GM12875 (cell line): ENCODE results near the gene SPATA3.

Experiments used
- H3K4me3 ChIP-seq: one replicate; pipeline ENCODE4 v1.5.1; 2011; ENCODE audit warnings: low read depth, low read length, control low read depth
- CTCF ChIP-seq: IDR thresholded peaks from 2 replicates; pipeline ENCODE4 v1.5.1; 2011; ENCODE audit warnings: low read depth, mild to moderate bottlenecking, control low read depth, inconsistent platforms, low read length, moderate library complexity, borderline replicate concordance; ENCODE audit not compliant: insufficient read depth

The SPATA3 gene

DNA sequence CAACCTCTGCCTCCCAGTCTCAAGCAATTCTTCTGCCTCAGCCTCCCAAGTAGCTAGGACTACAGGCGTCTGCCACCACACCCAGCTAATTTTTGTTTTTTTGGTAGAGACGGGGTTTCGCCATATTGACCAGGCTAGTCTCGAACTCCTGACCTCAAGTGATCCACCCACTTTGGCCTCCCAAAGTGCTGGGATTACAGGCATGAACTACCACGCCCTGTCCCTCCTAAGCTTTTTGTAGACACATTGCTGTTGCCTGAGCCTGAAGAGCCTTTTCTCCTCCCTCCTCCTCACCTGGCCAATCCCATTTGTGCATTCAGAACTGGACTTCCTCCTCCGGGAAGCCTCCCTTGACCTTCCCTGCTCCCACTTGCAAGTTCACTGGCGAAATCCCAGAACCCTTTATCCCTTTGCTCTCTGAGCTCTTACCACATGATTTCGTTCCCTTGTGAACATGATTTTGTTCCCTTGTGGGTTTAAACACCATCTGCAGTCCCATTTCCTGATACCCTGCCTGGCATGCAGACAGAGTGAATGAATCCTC is 44.0 kb downstream of the SPATA3 start:
- no peak overlapping the region for H3K4me3 ChIP-seq
- no peak for TF ChIP-seq CTCF

GRCh38 chr2:231041061-231041689 is 45.3 kb downstream of the SPATA3 start:
- TF ChIP-seq CTCF = no peak
- no peak overlapping the region for H3K4me3 ChIP-seq

GRCh38 chr2:231043796-231044195 is 47.9 kb downstream of the SPATA3 start:
- no peak for TF ChIP-seq CTCF
- H3K4me3 ChIP-seq = no peak overlapping the region

DNA sequence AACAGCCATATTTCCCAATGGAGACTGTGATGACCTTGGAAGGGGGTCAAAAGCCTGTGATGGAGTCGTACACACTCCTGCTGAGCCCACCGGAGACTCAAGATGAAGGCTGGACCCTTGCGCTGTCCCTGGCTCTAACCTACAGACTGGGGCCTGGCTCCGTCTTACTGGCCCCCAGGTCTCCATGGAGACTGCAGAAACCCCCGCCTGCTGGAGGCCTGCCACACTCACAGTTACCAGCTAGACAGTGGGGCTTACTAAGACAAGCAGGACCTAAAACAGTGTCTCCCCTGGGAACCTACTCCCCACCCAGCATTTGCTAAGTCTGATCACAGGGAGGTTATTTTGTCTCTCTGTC is 51.0 kb downstream of the SPATA3 start:
- no peak for TF ChIP-seq CTCF
- no peak overlapping the region for H3K4me3 ChIP-seq

GRCh38 chr2:231047274-231047922 is 51.5 kb downstream of the SPATA3 start:
- TF ChIP-seq CTCF = no peak
- H3K4me3 ChIP-seq = no peak overlapping the region

DNA sequence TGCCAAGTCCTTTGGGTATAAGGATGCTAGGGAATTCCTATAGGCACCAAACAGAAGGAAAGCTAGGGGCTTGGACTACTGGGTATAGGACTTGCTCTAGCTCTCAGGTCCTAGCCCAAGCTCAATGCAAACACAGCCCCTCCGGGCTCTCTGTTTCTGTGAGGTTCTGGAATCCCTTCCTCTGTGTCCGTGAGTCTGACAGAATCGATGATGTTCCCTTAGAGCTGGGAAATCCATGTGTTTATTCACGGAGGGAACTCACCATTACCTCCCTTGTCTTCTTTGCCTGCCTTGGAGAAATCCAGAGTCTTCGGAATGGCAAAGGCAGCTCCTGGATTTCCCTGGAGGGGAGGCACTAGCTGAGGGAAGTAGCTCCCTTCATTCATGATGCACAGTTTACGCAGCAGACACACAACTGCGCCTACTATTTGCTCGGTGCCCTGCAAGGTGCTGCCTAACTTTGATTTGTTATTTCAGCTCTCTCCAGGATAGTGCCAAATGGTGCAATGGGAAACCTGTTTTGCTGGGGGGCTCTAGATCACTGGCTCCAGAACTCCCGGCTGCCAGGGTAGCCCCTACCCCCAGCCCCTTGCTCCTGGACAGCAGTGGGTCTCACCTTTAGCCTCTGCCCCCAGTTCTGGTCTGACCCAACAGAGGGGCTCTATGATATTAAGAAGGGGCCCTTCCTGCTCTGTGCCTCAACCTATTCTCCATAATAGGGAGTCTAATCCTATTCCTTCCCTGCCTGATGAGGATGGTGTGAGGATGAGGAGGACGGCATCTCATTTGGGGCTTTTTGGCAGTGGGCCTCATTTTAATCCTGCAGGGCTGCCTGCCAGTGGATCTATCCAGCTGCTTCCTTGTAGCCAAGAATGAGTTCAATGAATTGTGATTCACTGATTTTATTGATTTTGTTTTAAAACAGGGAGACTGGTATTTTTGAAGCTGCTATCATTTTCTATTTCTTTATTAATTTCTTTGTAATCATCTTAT is 52.3 kb downstream of the SPATA3 start:
- no peak for TF ChIP-seq CTCF

More for the DNA sequence above, 52.3 kb downstream of the SPATA3 start:
- no peak overlapping the region for H3K4me3 ChIP-seq
